ENCODE measurements around the gene AACS. TPM values are rescaled to one million over a fixed set of nuclear protein-coding genes. Genes with fewer than 3 reads are reported as not detected.

The AACS gene
- total and polyA plus RNA-seq, 4 donors, result 3.4 to 13.6 (median 7.3) TPM

DNA sequence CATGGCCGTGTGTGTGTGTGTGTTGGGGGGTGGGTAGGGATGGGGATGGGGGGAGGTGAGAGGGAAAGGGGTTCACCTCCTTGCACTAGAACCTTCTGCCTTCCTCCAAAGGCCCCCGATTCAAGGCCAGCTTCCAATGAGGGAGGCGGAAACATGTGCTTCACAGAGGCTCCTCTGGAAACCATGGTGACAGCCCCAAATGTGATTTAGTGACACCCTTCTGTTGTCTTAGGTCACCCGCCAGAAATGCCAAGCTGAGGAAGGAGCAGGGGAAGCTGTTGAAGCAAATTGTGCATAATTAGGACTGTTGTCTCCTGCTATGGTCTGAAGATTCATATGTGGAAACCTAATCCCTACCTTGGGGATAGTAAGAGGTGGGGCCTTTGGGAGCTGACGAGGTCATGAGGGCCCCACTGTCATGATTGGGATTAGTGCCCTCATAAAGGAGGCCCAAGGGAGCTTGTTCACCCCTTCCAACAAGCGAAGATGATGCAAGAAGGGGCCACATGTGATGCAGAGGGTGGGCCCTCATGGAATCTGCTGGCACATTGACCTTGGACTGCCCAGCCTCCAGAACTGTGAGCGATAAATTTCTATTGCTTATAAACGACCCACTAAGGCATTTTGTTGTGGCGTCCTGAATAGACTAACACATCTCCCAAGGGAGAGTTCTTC is 95.2 kb downstream of the AACS start:
- Histone ChIP-seq H3K36me3 (ENCODE audit: control insufficient read depth in 4 of 4, insufficient read depth in 3 of 4, low read depth in 1 of 4, low read length in 3 of 4) (no peaks in the 10 kb centered on the region), H3K27ac (ENCODE audit: low read depth in 1 of 2, low read length in 2 of 2) (no peak overlapping the region), H3K9me3 (ENCODE audit: control insufficient read depth in 4 of 4, low read length in 3 of 4) (peaks cover 0 to 2% (median 0%) of the 10 kb centered on the region in 4 donors), H3K27me3 (ENCODE audit: control insufficient read depth in 4 of 4, insufficient read depth in 4 of 4, low read length in 3 of 4) (no peaks in the 10 kb centered on the region), H3K9ac (ENCODE audit: low read depth in 1 of 2, low read length in 2 of 2) (no peak overlapping the region), H3K4me3 (ENCODE audit: low read depth in 1 of 3, low read length in 3 of 3) (no peak overlapping the region), H3K4me1 (ENCODE audit: control insufficient read depth in 4 of 4, insufficient read depth in 4 of 4, low read length in 3 of 4) (no peaks in the 10 kb centered on the region)
- WGBS, result 84% methylated on average over 9 of the region's 9 CpGs
- DNase-seq (ENCODE audit: low spot score), result no peak
- no peak for TF ChIP-seq FOXA2 (IDR thresholded peaks at IDR 0.05)
- TF ChIP-seq HNF4A (conservative IDR thresholded peaks at IDR 0.05), result no peak
- no peak for TF ChIP-seq HNF4G (IDR thresholded peaks at IDR 0.05)
- TF ChIP-seq TAF1 (conservative IDR thresholded peaks at IDR 0.05), result no peak
- TF ChIP-seq RXRA (IDR thresholded peaks at IDR 0.05), result no peak
- no peak for TF ChIP-seq FOXA1 (IDR thresholded peaks at IDR 0.05)
- TF ChIP-seq RAD21 (IDR thresholded peaks at IDR 0.05), result no peak
- TF ChIP-seq ZBTB33 (IDR thresholded peaks at IDR 0.05), result no peak
- no peak for TF ChIP-seq EGR1 (IDR thresholded peaks at IDR 0.05; ENCODE audit: low read depth in 2 of 2)

DNA sequence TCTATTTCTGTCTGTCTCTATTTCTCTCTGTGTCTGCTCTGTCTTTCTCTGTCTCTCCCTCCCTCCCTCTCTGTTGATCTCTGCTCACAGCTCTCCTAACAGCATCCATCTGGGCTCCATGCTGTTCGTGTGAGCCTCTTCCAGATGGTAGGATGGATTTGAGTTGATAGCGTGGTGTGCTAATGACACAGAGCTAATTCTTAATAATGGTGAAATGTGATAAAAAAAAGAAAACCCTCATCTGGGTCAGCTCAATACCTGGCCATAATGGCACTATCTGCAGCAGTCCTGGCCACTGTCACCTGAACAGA is 96.4 kb downstream of the AACS start:
- H3K9me3 ChIP-seq (ENCODE audit: control insufficient read depth in 4 of 4, low read length in 3 of 4), result peaks cover 0 to 2% (median 0%) of the 10 kb centered on the region in 4 donors
- WGBS, result 49% methylated on average over 2 of the region's 2 CpGs
- no peak overlapping the region for H3K4me3 ChIP-seq (ENCODE audit: low read depth in 1 of 3, low read length in 3 of 3)
- no peaks in the 10 kb centered on the region for H3K27me3 ChIP-seq (ENCODE audit: control insufficient read depth in 4 of 4, insufficient read depth in 4 of 4, low read length in 3 of 4)
- no peaks in the 10 kb centered on the region for H3K4me1 ChIP-seq (ENCODE audit: control insufficient read depth in 4 of 4, insufficient read depth in 4 of 4, low read length in 3 of 4)
- H3K36me3 ChIP-seq (ENCODE audit: control insufficient read depth in 4 of 4, insufficient read depth in 3 of 4, low read depth in 1 of 4, low read length in 3 of 4), result no peaks in the 10 kb centered on the region
- DNase-seq (ENCODE audit: low spot score), result no peak
- H3K27ac ChIP-seq (ENCODE audit: low read depth in 1 of 2, low read length in 2 of 2), result no peak overlapping the region
- H3K9ac ChIP-seq (ENCODE audit: low read depth in 1 of 2, low read length in 2 of 2), result no peak overlapping the region
- TF ChIP-seq, protein P1, sequence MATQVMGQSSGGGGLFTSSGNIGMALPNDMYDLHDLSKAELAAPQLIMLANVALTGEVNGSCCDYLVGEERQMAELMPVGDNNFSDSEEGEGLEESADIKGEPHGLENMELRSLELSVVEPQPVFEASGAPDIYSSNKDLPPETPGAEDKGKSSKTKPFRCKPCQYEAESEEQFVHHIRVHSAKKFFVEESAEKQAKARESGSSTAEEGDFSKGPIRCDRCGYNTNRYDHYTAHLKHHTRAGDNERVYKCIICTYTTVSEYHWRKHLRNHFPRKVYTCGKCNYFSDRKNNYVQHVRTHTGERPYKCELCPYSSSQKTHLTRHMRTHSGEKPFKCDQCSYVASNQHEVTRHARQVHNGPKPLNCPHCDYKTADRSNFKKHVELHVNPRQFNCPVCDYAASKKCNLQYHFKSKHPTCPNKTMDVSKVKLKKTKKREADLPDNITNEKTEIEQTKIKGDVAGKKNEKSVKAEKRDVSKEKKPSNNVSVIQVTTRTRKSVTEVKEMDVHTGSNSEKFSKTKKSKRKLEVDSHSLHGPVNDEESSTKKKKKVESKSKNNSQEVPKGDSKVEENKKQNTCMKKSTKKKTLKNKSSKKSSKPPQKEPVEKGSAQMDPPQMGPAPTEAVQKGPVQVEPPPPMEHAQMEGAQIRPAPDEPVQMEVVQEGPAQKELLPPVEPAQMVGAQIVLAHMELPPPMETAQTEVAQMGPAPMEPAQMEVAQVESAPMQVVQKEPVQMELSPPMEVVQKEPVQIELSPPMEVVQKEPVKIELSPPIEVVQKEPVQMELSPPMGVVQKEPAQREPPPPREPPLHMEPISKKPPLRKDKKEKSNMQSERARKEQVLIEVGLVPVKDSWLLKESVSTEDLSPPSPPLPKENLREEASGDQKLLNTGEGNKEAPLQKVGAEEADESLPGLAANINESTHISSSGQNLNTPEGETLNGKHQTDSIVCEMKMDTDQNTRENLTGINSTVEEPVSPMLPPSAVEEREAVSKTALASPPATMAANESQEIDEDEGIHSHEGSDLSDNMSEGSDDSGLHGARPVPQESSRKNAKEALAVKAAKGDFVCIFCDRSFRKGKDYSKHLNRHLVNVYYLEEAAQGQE (IDR thresholded peaks at IDR 0.05), result no peak

GRCh38 chr12:125162489-125163028 is 97.3 kb downstream of the AACS start:
- DNase-seq (ENCODE audit: low spot score), result no peak
- 81% methylated on average over 15 of the region's 15 CpGs for WGBS
- Histone ChIP-seq H3K27me3 (ENCODE audit: control insufficient read depth in 4 of 4, insufficient read depth in 4 of 4, low read length in 3 of 4) (peaks cover 0 to 2% (median 0%) of the 10 kb centered on the region in 4 donors), H3K4me1 (ENCODE audit: control insufficient read depth in 4 of 4, insufficient read depth in 4 of 4, low read length in 3 of 4) (no peaks in the 10 kb centered on the region), H3K27ac (ENCODE audit: low read depth in 1 of 2, low read length in 2 of 2) (no peak overlapping the region), H3K4me3 (ENCODE audit: low read depth in 1 of 3, low read length in 3 of 3) (no peak overlapping the region), H3K9ac (ENCODE audit: low read depth in 1 of 2, low read length in 2 of 2) (no peak overlapping the region), H3K9me3 (ENCODE audit: control insufficient read depth in 4 of 4, low read length in 3 of 4) (no peaks in the 10 kb centered on the region), H3K36me3 (ENCODE audit: control insufficient read depth in 4 of 4, insufficient read depth in 3 of 4, low read depth in 1 of 4, low read length in 3 of 4) (no peaks in the 10 kb centered on the region)
- TF ChIP-seq GABPA (IDR thresholded peaks at IDR 0.05 in 1 of 2, conservative IDR thresholded peaks at IDR 0.05 in 1 of 2), result no peak
- no peak for TF ChIP-seq FOXA2 (IDR thresholded peaks at IDR 0.05)
- TF ChIP-seq YY1 (IDR thresholded peaks at IDR 0.05), result no peak
- TF ChIP-seq TAF1 (conservative IDR thresholded peaks at IDR 0.05), result no peak
- TF ChIP-seq RXRA (IDR thresholded peaks at IDR 0.05), result no peak
- no peak for TF ChIP-seq HNF4G (IDR thresholded peaks at IDR 0.05)
- TF ChIP-seq FOXA1 (IDR thresholded peaks at IDR 0.05), result no peak
- no peak for TF ChIP-seq NR2F2 (IDR thresholded peaks at IDR 0.05)
- TF ChIP-seq, protein P2, sequence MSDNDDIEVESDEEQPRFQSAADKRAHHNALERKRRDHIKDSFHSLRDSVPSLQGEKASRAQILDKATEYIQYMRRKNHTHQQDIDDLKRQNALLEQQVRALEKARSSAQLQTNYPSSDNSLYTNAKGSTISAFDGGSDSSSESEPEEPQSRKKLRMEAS (IDR thresholded peaks at IDR 0.05), result no peak
- no peak for TF ChIP-seq CTCF (IDR thresholded peaks at IDR 0.05; ENCODE audit: low read depth, low read length, missing input control)
- TF ChIP-seq, protein P1 (IDR thresholded peaks at IDR 0.05), result no peak
